Smooth muscle cell (in vitro differentiated cells): Measurements from ENCODE around the gene MDC1. TPM values are rescaled to one million over a fixed set of nuclear protein-coding genes. Genes with fewer than 3 reads are reported as not detected.

Source experiments
- DNase-seq: peaks from one replicate; lab custom pipeline; 2025; ENCODE audit not compliant: unreplicated experiment; lab: John Stamatoyannopoulos, UW
- H2AFZ ChIP-seq: fragments of 200-600 bp; sonication (generic); 2 replicates; pipeline ENCODE4 v1.6.0; 2016; ENCODE audit warnings: antibody characterized with exemption, low read depth, mild to moderate bottlenecking
- H3F3A ChIP-seq: fragments of 200-600 bp; sonication (generic); 2 replicates; pipeline ENCODE4 v1.6.0; 2017; ENCODE audit warnings: antibody characterized with exemption, low read depth
- H3K27ac ChIP-seq: fragments of 200-600 bp; sonication (generic); 2 replicates; pipeline ENCODE4 v1.5.1; 2016; ENCODE audit warnings: low read depth, mild to moderate bottlenecking
- H3K27me3 ChIP-seq: fragments of 200-600 bp; sonication (generic); 2 replicates; pipeline ENCODE4 v1.6.1; 2016; ENCODE audit warnings: low read depth, mild to moderate bottlenecking
- H3K36me3 ChIP-seq: fragments of 200-600 bp; sonication (generic); 2 replicates; pipeline ENCODE4 v1.5.1; 2016; ENCODE audit warnings: low read depth
- H3K4me1 ChIP-seq: fragments of 200-600 bp; sonication (generic); 2 replicates; pipeline ENCODE4 v1.5.1; 2016; ENCODE audit warnings: low read depth
- H3K4me2 ChIP-seq: fragments of 200-600 bp; sonication (generic); 2 replicates; pipeline ENCODE4 v1.6.0; 2016; ENCODE audit warnings: mild to moderate bottlenecking
- H3K4me3 ChIP-seq: fragments of 200-600 bp; sonication (generic); 2 replicates; pipeline ENCODE4 v1.5.1; 2016; ENCODE audit warnings: mild to moderate bottlenecking
- H3K79me2 ChIP-seq: fragments of 200-600 bp; sonication (generic); 2 replicates; pipeline ENCODE4 v1.6.0; 2016; ENCODE audit warnings: low read depth, mild to moderate bottlenecking
- H3K9ac ChIP-seq: fragments of 200-600 bp; sonication (generic); 2 replicates; pipeline ENCODE4 v1.6.0; 2016; ENCODE audit warnings: low read depth
- H3K9me3 ChIP-seq: fragments of 200-600 bp; sonication (generic); replicated peaks from 2 replicates; pipeline ENCODE4 v1.5.1; 2016; ENCODE audit warnings: low read depth
- H4K20me1 ChIP-seq: fragments of 200-600 bp; sonication (generic); 2 replicates; pipeline ENCODE4 v1.6.0; 2016; ENCODE audit warnings: low read depth
- WGBS: methylation state at CpG from one replicate; pipeline ENCODE4 v1.1.7; 2016; ENCODE audit warnings: low lambda C conversion rate; 5-methylcytosine and 5-hydroxymethylcytosine counted together
- polyA plus RNA-seq: library from polyadenylated mRNA; unstranded; fragments of >200 nt; fragmentation: Nextera tagmentation; extraction: Ambion mirVana; gene quantifications from 2 replicates; pipeline ENCODE4 v1.2.1, GENCODE V29; 2016
- total RNA-seq: library from RNA; depleted of rRNA; stranded (reverse); fragments of >200 nt; gene quantifications from 2 replicates; pipeline ENCODE4 v1.2.3, GENCODE V29; 2014
- TF ChIP-seq, protein P1 (sequence below): fragments of 200-600 bp; sonication (generic); IDR thresholded peaks from 2 replicates; pipeline ENCODE4 v1.5.1; 2017; ENCODE audit warnings: borderline replicate concordance, mild to moderate bottlenecking, antibody characterized with exemption; ENCODE audit not compliant: insufficient read depth, poor library complexity, severe bottlenecking

Gene MDC1
- total and polyA plus RNA-seq, 2 experiments from 2014 or later = 7.0 to 17.1 TPM

DNA sequence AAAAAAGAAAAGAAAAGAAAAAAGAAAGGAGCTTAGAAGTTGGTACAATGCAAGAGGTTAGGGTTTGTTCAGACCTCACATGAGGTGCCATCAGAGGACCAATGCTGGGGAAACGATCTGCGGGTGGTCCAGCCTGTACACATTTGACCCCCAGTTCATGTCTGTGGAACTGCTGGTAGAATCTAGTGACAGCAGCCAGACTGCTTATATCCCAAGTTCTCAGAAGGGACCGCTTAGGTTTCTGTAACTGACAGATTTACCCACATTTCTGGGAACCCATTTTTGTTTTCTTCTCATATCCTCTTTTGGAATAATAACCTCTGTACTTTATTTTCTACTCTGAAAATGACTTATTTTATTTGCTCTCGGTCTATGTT, 35.3 kb downstream of the MDC1 start:
- 48% methylated on average over 4 of the region's 4 CpGs for WGBS
- peak overlapping the region; percentile 92 for H3K27ac ChIP-seq
- H3K9me3 ChIP-seq = no peaks in the 10 kb centered on the region
- peak overlapping the region; percentile 57 for H3K9ac ChIP-seq
- H3K27me3 ChIP-seq = no peaks in the 10 kb centered on the region
- peaks cover 44% of the 10 kb centered on the region for H3F3A ChIP-seq
- H3K79me2 ChIP-seq = peaks cover 87% of the 10 kb centered on the region
- peak overlapping the region; percentile 93 for H3K4me2 ChIP-seq
- TF ChIP-seq, protein P1, sequence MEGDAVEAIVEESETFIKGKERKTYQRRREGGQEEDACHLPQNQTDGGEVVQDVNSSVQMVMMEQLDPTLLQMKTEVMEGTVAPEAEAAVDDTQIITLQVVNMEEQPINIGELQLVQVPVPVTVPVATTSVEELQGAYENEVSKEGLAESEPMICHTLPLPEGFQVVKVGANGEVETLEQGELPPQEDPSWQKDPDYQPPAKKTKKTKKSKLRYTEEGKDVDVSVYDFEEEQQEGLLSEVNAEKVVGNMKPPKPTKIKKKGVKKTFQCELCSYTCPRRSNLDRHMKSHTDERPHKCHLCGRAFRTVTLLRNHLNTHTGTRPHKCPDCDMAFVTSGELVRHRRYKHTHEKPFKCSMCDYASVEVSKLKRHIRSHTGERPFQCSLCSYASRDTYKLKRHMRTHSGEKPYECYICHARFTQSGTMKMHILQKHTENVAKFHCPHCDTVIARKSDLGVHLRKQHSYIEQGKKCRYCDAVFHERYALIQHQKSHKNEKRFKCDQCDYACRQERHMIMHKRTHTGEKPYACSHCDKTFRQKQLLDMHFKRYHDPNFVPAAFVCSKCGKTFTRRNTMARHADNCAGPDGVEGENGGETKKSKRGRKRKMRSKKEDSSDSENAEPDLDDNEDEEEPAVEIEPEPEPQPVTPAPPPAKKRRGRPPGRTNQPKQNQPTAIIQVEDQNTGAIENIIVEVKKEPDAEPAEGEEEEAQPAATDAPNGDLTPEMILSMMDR = no peak
- H2AFZ ChIP-seq = no peak overlapping the region
- H3K36me3 ChIP-seq = no peaks in the 10 kb centered on the region
- DNase-seq = no peak
- peak overlapping the region; percentile 78 for H3K4me3 ChIP-seq
- peaks cover 90% of the 10 kb centered on the region for H4K20me1 ChIP-seq
- H3K4me1 ChIP-seq = peaks cover 51% of the 10 kb centered on the region

DNA sequence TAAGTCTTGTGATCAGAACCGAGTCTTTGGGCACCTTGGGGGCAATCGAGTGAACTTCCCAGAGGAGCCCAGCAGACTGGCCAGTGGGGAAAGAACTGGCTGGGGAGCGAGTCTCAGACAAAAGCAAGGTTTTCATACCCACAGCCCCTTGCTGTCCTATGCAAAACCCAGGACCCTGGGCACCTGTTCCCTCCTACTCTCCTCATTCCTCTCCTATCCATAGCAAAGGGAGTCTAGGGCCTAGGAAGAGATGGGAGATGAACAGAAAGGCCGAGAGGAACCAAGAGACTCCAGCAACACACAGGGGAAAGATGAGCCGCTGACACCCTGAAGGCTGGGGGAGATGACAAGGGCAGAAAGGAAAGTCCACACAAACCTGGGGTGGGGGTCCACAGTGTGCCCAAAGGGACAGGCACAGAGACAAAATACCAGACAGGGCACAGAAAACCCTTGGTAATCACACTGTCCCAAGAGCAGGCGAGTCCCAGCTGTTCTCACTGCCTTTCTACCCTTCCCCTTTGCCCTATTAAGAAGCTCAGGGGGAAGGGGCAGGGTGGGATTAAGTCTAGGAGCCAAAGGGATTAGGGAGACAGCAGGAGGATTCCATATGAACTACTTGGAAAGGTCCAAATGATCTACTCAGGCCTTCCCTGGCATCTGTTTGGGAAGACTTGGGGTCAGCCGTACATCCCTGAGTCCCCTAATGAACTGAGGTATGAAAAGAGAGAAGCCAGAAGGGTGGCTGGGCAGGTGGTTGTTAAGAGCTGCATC, 37.1 kb downstream of the MDC1 start:
- no peaks in the 10 kb centered on the region for H3K9me3 ChIP-seq
- H3K4me1 ChIP-seq = peaks cover 48% of the 10 kb centered on the region
- DNase-seq = no peak
- H3K27ac ChIP-seq = peak overlapping the region; percentile 50
- H3K36me3 ChIP-seq = no peaks in the 10 kb centered on the region
- peaks cover 37% of the 10 kb centered on the region for H3F3A ChIP-seq
- H3K27me3 ChIP-seq = no peaks in the 10 kb centered on the region
- 78% methylated on average over 7 of the region's 7 CpGs for WGBS
- H2AFZ ChIP-seq = no peak overlapping the region
- peak overlapping the region; percentile 93 for H3K4me2 ChIP-seq
- H4K20me1 ChIP-seq = peaks cover 88% of the 10 kb centered on the region
- H3K79me2 ChIP-seq = peaks cover 69% of the 10 kb centered on the region
- H3K4me3 ChIP-seq = no peak overlapping the region
- H3K9ac ChIP-seq = no peak overlapping the region
- TF ChIP-seq, protein P1 = no peak

DNA sequence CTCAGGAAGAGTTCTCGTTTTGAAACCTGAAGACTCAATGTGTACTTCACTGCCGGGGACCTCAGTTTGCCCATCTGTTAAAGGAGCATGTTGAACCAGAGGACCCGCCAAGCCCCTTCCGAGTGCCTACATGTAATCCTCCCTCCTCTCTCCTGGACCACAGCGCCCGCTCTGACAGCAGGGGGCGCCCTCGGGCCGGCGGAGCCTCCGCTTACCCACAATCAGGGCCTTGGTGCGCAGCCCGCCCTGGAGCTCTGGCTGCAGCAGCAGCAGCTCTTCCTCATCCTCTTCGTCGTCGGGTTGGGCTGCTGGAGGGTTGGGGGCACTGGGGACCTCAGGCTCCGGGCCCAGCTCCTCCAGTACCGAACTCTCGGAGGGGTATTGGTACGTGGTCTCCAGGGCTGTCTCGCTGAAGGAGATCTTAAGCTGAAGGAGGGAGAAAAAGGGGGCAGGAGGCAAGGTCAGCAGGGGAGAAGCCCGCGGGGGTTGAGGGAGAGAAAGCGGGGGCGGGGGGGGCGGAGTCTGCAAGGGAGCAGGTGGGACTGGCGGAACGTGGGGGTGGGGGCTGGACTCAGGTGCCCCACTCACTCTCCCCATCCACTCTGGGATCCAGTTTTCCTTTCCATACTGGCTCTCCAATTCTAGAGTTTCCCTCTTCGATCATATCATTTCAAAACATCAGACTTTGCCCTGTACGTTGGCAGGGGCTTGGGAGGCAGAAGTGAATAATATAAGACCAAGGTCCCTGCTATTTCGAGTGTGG, 37.9 kb downstream of the MDC1 start:
- Histone ChIP-seq H3K4me2 (peak overlapping the region; percentile 93), H4K20me1 (peaks cover 82% of the 10 kb centered on the region), H3K4me3 (no peak overlapping the region), H3F3A (peaks cover 31% of the 10 kb centered on the region), H2AFZ (no peak overlapping the region), H3K27ac (peak overlapping the region; percentile 50), H3K36me3 (no peaks in the 10 kb centered on the region), H3K9me3 (no peaks in the 10 kb centered on the region), H3K4me1 (peaks cover 42% of the 10 kb centered on the region), H3K27me3 (no peaks in the 10 kb centered on the region), H3K79me2 (peaks cover 61% of the 10 kb centered on the region), H3K9ac (no peak overlapping the region)
- WGBS = 23% methylated on average over 23 of the region's 31 CpGs
- DNase-seq = peak; percentile 66
- TF ChIP-seq, protein P1 = peak; percentile 94
